ENCODE measurements around the gene SRRM3. TPM values are rescaled to one million over a fixed set of nuclear protein-coding genes. Genes with fewer than 3 reads are reported as not detected.

SRRM3 gene
- total and polyA plus RNA-seq, 9 of the 15 experiments (the other 6 are each of a cell fraction or from before 2014, with no cell fraction given): 0.04 to 0.91 (median 0.46) TPM; not detected in 2

DNA sequence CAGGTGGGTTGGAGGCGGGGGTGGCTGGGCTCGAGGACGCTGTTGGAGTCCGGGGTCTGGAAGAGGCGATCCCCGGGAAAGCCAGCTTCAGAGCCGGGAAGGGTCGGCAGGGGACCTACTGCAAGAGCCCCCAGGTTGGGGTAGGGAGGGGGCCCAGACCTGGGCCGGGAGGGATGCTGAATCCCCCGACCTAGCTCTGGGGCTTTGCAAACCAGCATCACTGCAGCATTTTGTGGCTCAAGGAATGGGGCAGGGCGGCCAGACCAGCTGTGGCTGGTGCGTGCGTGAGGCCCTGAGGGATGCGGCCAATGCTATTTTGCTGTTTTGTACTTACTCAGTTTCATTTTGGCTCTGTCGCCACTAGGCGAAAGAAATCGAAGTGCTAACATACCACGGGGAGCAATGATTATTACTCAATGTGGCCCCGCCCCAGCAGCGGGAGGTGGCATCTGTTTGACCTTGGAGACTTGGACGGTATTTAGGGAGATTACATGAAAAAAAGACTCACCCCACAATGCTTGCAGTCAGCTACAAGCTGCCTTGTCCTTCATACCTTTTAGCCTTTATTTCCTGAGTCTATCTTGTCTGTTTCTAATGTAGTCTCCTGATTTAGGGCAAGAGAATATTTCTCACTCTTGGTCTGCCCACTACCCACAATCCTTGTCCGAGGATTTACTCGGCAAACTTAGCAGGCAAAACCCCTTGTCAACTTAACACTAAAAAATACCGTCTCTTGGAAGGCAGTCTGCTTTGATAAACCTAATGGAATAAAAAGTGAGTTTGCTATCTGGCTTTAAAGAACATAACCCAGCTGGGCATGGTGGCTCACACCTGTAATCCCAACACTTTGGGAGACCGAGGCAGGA is 117.0 kb downstream of the SRRM3 start (continued):
- TF ChIP-seq, protein P1, sequence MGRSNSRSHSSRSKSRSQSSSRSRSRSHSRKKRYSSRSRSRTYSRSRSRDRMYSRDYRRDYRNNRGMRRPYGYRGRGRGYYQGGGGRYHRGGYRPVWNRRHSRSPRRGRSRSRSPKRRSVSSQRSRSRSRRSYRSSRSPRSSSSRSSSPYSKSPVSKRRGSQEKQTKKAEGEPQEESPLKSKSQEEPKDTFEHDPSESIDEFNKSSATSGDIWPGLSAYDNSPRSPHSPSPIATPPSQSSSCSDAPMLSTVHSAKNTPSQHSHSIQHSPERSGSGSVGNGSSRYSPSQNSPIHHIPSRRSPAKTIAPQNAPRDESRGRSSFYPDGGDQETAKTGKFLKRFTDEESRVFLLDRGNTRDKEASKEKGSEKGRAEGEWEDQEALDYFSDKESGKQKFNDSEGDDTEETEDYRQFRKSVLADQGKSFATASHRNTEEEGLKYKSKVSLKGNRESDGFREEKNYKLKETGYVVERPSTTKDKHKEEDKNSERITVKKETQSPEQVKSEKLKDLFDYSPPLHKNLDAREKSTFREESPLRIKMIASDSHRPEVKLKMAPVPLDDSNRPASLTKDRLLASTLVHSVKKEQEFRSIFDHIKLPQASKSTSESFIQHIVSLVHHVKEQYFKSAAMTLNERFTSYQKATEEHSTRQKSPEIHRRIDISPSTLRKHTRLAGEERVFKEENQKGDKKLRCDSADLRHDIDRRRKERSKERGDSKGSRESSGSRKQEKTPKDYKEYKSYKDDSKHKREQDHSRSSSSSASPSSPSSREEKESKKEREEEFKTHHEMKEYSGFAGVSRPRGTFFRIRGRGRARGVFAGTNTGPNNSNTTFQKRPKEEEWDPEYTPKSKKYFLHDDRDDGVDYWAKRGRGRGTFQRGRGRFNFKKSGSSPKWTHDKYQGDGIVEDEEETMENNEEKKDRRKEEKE (IDR thresholded peaks at IDR 0.05; ENCODE audit: borderline replicate concordance in 1 of 2, control insufficient read depth in 1 of 2, low read depth in 2 of 2, low read length in 1 of 2): no peak
- TF ChIP-seq, protein P2, sequence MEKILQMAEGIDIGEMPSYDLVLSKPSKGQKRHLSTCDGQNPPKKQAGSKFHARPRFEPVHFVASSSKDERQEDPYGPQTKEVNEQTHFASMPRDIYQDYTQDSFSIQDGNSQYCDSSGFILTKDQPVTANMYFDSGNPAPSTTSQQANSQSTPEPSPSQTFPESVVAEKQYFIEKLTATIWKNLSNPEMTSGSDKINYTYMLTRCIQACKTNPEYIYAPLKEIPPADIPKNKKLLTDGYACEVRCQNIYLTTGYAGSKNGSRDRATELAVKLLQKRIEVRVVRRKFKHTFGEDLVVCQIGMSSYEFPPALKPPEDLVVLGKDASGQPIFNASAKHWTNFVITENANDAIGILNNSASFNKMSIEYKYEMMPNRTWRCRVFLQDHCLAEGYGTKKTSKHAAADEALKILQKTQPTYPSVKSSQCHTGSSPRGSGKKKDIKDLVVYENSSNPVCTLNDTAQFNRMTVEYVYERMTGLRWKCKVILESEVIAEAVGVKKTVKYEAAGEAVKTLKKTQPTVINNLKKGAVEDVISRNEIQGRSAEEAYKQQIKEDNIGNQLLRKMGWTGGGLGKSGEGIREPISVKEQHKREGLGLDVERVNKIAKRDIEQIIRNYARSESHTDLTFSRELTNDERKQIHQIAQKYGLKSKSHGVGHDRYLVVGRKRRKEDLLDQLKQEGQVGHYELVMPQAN (IDR thresholded peaks at IDR 0.05; ENCODE audit: borderline replicate concordance): peak; percentile 74; the same call in 1 of the 2 replicates
- no peak for TF ChIP-seq TCF7L2 (IDR thresholded peaks at IDR 0.05; ENCODE audit: low read depth, low read length)
- TF ChIP-seq, protein P3, sequence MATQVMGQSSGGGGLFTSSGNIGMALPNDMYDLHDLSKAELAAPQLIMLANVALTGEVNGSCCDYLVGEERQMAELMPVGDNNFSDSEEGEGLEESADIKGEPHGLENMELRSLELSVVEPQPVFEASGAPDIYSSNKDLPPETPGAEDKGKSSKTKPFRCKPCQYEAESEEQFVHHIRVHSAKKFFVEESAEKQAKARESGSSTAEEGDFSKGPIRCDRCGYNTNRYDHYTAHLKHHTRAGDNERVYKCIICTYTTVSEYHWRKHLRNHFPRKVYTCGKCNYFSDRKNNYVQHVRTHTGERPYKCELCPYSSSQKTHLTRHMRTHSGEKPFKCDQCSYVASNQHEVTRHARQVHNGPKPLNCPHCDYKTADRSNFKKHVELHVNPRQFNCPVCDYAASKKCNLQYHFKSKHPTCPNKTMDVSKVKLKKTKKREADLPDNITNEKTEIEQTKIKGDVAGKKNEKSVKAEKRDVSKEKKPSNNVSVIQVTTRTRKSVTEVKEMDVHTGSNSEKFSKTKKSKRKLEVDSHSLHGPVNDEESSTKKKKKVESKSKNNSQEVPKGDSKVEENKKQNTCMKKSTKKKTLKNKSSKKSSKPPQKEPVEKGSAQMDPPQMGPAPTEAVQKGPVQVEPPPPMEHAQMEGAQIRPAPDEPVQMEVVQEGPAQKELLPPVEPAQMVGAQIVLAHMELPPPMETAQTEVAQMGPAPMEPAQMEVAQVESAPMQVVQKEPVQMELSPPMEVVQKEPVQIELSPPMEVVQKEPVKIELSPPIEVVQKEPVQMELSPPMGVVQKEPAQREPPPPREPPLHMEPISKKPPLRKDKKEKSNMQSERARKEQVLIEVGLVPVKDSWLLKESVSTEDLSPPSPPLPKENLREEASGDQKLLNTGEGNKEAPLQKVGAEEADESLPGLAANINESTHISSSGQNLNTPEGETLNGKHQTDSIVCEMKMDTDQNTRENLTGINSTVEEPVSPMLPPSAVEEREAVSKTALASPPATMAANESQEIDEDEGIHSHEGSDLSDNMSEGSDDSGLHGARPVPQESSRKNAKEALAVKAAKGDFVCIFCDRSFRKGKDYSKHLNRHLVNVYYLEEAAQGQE (IDR thresholded peaks at IDR 0.05; ENCODE audit: borderline replicate concordance): peak; percentile 68
- TF ChIP-seq, protein P3 (CRISPR knock-in tag; IDR thresholded peaks at IDR 0.05; ENCODE audit: low read depth): no peak
- TF ChIP-seq, protein P4, sequence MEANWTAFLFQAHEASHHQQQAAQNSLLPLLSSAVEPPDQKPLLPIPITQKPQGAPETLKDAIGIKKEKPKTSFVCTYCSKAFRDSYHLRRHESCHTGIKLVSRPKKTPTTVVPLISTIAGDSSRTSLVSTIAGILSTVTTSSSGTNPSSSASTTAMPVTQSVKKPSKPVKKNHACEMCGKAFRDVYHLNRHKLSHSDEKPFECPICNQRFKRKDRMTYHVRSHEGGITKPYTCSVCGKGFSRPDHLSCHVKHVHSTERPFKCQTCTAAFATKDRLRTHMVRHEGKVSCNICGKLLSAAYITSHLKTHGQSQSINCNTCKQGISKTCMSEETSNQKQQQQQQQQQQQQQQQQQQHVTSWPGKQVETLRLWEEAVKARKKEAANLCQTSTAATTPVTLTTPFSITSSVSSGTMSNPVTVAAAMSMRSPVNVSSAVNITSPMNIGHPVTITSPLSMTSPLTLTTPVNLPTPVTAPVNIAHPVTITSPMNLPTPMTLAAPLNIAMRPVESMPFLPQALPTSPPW (CRISPR knock-in tag; IDR thresholded peaks at IDR 0.05): no peak; the same call in 1 of the 2 replicates
- no peak for TF ChIP-seq HMGN3 (IDR thresholded peaks at IDR 0.05; ENCODE audit: borderline replicate concordance, extremely low read depth, insufficient read length, low read depth, low read length)
- no peak for TF ChIP-seq RBM25 (IDR thresholded peaks at IDR 0.05; ENCODE audit: low read depth, low read length, severe bottlenecking)
- peak; percentile 44 to 64 for TF ChIP-seq MAZ (CRISPR knock-in tag; conservative IDR thresholded peaks at IDR 0.05 in 1 of 2, IDR thresholded peaks at IDR 0.05 in 1 of 2)
- TF ChIP-seq POLR2B (IDR thresholded peaks at IDR 0.05; ENCODE audit: low read depth, partially characterized antibody): peak; percentile 8

Measured in K562 (cell line).